KBM-7 (cell line): ENCODE data around the gene EBI3.
"Not testable (repeated sequence)": the region's sequence is repeated elsewhere in the genome, so short reads cannot be mapped to it uniquely, and the experiment has no call there.

Source experiments
- DNase-seq: peaks from one replicate; pipeline ENCODE4 v3.0.0-alpha.2; 2015
- in situ Hi-C: fragments of 300-500 bp; cut with MboI; formaldehyde crosslinking; loops from 2 replicates; pipeline ENCODE4 v1.14.3; 2020; ENCODE audit warnings: low sequenced_read_pairs, low pct_unique_long_range_greater_than_20kb, mixed read lengths

The EBI3 gene

DNA sequence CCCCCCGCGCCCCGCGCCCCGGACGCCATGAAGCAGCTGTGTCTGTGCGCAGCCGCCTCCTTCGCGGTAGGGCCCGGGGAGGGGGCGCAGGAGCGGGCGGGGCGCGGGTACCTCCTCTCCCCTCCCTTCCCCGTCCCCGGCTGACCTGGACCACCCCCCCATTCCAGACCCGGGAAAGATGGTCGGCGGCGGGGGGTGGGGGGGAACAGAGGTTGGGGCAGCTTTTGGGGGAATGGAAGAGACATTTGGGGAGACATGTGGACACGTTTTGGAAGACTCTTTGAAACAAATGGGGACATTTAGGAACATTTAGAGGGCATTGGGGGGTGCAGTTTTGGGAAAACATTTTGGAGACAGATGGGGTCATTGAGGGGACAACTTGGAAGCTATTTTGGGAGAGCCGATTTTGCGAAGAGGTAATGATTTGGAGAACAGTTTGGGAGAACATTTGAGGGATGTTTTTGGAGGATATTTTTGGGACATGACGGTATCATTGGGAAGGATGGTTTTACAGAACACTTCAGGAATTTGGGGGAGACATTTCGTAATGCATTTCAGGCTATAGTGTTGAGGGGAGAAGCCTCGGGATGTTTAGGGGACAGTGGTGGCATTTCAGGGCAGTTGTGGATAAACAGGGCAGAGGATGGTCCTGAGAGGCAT is 30.7 kb upstream of the EBI3 start:
- in situ Hi-C loops, result no loop called here
- DNase-seq, result no peak

DNA sequence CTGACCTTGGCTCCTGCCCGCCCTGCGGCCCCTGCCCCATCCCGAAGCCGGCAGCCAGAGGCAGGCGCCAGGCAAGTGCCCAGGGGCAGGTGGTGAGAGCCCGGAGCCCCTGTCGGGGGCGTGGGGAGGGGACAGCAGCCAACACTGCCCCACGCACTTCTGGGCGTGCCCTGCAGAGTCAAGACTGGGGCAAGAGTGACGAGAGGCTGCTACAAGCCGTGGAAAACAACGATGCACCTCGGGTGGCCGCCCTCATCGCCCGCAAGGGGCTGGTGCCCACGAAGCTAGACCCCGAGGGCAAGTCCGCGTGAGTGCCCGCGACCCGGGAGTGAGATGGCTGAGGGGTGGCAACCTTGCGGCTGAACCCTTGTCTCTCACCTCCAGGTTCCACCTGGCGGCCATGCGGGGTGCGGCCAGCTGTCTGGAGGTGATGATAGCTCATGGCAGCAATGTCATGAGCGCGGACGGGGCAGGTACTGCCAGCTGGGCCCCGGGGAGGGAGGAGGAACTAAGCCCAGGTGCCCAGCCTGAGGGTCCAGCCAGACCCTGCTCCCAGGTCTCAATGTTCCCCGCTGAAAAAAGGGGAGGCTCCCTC is 29.5 kb upstream of the EBI3 start:
- no peak for DNase-seq
- in situ Hi-C loops, result loop anchor here (25.0 kb wide), 1 partner anchor 337 kb away; the partner anchor contains the start of gene ZFR2

DNA sequence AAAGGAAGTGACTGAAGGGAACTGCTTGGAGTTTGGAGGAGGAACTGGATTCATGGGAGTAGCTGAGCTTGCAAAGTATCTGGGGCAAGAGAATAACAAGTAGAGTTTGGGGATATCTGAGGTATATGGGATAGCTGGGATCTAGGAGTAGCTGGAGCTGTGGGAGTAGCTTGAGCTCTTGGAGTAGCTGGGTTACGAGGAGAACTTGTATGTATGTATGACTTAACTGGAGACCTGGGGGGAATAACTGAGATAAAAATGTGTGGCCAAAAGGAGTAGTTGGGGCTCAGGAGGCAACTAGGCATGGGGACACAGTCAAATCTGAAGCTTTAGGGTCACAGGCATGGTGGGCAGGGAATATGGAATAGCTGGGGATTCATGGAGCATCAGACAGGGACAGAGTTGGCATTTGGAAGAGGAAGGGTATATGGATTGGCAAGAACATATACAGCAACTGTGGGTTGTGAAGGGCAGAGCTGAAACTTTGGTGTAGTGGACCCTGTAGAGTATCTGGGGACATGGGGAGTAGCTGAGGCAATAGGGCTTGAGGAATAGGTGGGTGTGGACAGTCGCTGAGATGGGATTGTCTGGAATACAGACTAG is 28.3 kb upstream of the EBI3 start:
- DNase-seq, result no peak
- in situ Hi-C loops, result loop anchor here (25.0 kb wide), 1 partner anchor 339 kb away; the partner anchor contains the start of gene ZFR2

DNA sequence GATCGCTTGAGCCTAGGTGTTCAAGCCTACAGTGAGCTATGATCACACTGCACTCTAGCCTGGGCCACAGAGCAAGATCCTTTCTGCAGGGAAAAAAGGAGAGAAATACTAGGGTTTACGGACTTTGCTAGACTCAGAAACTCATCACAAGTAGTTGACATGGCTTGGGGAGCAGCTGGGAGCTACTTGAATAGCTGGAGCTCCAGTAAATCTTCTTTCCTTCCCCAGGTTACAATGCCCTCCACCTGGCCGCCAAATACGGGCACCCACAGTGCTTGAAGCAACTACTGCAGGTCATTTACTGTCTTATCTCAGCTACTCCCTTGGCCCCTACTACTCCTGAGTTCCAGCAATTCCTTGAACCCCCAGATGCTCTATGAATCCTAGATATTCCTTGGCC is 27.5 kb upstream of the EBI3 start:
- DNase-seq, result no peak
- in situ Hi-C loops, result loop anchor here (25.0 kb wide), 1 partner anchor 339 kb away; the partner anchor contains the start of gene ZFR2

DNA sequence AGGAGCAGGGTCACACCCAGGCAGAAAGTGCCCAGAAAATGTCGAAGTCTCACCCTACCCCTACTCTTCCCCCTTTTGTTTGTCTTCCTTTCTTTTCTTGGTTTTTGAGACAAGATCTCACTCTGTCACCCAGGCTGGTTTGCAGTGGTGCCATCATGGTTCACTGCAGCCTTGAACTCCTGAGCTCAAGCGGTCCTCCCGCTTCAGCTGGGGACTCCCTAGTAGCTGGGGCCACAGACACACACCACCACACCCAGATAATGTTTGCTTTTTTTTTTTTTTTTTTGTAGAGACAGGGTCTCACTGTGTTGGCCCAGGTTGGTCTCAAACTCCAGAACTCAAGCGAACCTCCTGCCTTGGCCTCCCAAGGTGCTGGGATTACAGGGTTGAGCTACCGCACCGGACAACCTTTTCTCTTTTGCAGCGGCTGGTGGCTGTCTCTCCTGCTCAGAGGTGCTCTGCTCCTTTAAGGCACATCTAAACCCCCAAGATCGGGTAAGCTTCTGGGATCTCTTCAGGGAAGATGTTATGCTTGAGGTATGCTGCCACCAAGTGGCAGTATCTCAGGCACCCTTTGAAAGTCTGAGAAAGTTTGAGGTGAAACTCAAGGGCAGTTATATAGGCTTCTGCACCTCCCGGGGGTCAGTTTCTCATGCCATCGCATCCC is 22.4 kb upstream of the EBI3 start:
- in situ Hi-C loops, result loop anchor here (25.0 kb wide), 1 partner anchor 345 kb away; the partner anchor contains the start of gene ZFR2
- no peak for DNase-seq

DNA sequence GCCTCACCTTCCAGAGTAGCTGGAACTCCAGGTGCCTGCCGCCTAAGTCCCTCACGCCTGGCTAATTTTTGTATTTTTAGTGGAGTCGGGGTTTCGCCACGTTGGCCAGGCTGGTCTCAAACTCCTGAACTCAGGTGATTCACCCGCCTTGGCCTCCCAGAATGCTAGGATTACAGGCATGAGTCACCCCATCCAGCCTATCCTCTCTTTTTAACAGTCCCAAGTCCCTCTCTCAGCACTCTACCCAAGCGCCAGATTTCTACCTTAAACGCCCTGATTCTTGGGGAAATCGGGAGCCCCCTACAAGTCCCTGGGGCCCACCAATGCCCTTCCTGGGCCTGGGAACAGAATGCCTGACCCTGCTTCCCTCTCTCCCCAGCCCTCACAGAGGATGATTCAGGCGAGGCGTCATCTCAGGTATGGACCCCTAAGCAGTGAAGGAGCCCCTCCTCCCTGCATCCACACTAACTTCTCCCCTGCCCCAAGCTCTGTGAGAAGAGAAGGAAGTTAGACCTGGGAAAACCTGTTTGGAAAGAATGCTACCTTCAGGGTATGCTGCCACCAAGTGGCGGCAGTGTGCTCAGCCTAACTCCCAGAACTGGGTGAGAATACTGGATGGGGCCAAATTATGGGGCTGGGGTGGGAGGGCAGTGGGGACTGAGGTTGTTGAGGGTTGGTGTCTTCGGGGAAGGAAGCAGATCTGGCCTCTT is 20.8 kb upstream of the EBI3 start:
- DNase-seq, result no peak
- in situ Hi-C loops, result loop anchor here (25.0 kb wide), 1 partner anchor 346 kb away; the partner anchor contains the start of gene ZFR2

DNA sequence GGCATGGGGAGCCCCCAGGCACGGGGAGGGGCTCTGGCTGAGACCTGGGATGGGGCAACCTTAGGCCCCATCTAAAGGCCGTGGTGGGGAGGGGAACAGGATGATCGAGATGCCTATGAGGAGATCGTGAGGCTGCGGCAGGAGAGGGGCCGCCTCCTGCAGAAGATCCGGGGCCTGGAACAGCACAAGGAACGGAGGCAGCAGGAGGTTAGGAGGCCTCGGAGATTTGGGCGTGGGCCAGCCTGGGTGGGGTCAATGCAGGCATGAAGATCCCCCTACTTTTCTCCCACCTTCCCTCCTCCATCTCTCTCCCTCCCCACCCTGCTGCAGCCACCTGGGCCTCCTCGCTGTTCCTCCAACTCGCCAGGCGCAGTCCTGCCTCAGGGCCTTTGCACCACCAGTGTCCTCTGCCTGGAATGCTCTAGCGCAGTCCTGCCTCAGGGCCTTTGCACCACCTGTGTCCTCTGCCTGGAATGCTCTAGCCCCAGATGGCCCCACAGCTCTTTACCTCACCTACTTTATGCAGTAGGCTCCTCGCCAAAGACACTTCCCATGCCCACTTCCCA is 19.1 kb upstream of the EBI3 start:
- in situ Hi-C loops, result loop anchor here (25.0 kb wide), 1 partner anchor 348 kb away; the partner anchor contains the start of gene ZFR2
- DNase-seq, result no peak

DNA sequence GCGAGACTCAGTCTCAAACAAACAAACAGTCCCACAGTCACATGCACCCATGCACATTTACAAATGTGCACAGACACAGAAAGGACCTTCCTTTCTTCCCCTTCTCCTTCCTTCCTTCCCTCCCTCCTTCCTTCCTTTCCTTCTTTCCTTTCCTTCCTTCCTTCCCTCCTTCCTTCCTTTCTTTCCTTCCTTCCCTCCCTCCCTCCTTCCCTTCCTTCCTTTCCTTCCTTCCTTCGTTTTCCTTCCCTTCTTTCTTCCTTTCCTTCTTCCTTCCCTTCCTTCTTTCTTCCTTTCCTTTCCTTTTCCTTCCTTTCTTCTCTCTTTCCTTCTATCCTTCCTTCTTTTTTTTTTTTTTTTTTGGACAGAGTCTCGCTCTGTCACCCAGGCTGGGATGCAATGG is 16.2 kb upstream of the EBI3 start:
- in situ Hi-C loops, result loop anchor here (25.0 kb wide), 1 partner anchor 351 kb away; the partner anchor contains the start of gene ZFR2
- DNase-seq, result no peak

DNA sequence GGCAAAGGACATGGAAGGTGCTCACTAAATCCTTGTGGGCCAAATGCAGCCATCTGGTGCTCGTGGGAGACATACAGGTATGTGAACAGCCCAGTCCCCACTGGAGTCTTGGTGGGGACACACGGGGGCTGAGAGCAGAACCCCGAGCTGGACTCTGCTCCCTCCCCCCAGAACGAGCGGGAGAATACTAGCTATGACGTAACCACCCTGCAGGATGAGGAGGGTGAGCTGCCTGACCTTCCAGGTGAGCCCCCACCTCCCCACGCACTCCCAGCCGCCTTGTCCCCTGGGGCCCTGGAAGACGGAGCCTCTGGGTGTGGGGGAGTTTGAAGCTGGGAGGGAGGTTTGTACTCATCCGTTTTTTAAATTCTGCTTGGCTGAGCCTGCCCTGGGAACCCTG is 13.5 kb upstream of the EBI3 start:
- in situ Hi-C loops, result loop anchor here (25.0 kb wide), 1 partner anchor 354 kb away; the partner anchor contains the start of gene ZFR2
- no peak for DNase-seq

DNA sequence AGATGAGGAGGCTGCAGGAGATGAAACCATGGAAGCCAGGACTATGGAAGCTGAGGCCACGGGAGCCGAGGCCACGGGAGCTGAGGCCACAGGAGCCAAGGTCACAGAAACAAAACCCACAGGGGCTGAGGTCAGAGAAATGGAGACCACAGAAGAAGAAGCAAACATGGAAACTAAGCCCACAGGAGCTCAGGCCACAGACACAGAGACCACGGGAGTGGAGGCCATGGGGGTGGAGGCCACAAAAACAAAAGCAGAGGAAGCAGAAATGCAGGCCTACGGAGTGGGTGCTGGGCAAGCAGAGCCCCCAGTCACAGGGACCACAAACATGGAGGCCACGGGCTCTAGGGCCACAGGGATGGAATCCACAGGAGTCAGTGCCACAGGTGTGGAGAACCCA is 12.5 kb upstream of the EBI3 start:
- DNase-seq, result no peak
- in situ Hi-C loops, result loop anchor here (25.0 kb wide), 1 partner anchor 355 kb away; the partner anchor contains the start of gene ZFR2

DNA sequence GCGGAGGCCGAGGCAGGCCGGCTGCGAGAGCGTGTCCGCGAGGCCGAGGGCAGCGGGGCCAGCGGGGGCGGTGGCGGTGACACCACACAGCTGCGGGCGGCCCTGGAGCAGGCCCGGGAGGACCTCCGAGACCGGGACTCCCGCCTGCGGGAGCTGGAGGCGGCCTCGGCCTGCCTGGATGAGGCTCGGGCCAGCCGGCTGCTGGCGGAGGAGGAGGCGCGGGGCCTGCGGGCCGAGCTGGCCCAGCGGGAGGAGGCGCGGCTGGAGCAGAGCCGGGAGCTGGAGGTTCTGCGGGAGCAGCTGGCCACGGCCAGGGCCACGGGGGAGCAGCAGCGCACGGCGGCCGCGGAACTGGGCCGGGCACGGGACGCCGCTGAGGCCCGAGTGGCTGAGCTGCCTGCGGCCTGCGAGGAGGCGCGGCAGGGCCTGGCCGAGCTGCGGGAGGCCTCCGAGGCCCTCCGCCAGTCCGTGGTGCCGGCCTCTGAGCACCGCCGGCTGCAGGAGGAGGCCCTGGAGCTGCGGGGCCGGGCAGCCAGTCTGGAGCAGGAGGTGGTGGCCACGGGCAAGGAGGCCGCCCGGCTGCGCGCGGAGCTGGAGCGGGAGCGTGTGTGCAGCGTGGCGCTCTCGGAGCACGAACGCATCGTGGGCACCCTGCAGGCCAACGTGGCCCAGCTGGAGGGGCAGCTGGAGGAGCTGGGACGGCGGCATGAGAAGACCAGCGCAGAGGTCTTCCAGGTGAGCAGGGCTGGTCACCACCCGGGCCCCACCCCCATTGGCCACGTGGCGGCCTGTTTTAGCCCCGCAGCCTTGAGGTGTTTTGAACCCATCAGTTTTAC is 11.7 kb upstream of the EBI3 start:
- no peak for DNase-seq
- in situ Hi-C loops, result loop anchor here (25.0 kb wide), 1 partner anchor 355 kb away; the partner anchor contains the start of gene ZFR2

DNA sequence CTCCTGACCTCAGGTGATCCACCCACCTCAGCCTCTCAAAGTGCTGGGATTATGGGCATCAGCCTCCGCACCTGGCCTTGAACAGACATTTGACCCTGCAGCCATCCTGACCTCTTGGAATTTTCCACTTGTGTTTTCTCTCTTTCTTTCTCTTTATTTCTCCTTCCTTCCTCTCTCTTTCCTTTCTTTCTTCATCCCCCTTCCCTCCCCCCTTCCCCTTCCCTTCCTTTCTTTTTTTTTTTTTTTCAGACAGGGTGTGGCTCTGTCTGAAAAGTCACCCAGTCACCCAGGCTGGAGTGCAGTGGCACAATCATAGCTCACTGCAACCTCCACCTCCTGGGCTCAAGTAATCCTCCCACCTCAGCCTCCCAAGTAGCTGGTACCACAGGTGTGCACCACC is 10.8 kb upstream of the EBI3 start:
- not testable (repeated sequence) for DNase-seq
- in situ Hi-C loops, result loop anchor here (25.0 kb wide), 1 partner anchor 356 kb away; the partner anchor contains the start of gene ZFR2

DNA sequence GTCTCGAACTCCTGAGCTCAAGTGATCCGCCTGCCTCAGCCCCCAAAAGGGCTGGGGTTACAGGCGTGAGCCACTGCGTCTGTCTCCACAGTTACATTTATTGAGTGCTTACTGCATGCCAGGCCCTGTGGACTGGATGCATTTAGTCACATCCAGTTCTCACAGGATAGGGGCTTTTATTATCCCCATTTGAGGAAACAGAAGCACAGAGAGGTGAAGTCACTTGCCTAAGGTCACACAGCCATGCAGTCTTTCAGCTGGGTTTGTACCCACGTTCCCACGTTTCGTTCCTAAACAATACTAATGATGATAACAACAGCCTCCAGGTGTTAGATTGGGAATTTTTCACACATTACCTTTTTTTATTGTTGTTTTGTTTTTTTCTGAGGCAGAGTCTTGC is 9.1 kb upstream of the EBI3 start:
- in situ Hi-C loops, result loop anchor here (25.0 kb wide), 1 partner anchor 358 kb away; the partner anchor contains the start of gene ZFR2
- no peak for DNase-seq

DNA sequence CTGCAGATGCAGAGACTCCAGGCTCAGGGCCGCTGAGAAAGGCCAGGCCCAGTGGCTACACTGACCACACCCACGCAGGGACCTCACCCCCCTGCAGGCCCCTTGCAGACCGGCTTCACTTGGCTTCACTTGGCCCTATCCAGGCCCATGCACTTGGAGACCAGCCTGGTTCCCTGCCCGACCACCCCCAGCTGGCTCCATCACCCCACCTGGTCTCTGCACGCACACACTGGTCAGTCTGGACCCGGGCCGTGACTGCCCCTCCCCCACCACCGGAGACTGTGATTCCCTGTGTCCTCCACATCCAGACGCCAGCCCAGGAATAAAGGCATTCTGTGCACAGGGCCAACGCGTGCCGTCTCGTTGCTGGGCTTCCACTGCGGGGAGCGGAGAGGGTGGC is 4.9 kb upstream of the EBI3 start:
- in situ Hi-C loops, result loop anchor here (25.0 kb wide), 1 partner anchor 362 kb away; the partner anchor contains the start of gene ZFR2
- no peak for DNase-seq

DNA sequence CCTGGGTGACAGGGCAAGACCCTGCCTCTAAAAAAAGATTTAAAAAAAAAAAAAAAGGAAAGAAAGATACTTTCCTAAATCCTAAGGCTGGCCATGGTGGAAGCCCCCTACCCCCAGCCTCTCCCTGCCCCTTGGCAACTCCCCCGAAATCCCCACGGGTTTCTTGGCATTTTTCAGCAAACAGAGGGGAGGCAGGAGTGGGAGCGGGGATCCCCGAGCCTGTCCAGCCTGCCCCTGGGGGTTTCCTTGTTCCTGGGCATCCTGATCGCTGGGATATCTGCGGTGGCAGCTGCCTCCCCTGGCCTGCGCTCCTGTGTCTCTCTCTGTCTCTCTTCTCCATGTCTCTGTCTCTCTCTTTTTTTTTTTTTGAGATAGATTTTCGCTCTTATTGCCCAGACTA is 3.4 kb upstream of the EBI3 start:
- in situ Hi-C loops, result no loop called here
- no peak for DNase-seq

DNA sequence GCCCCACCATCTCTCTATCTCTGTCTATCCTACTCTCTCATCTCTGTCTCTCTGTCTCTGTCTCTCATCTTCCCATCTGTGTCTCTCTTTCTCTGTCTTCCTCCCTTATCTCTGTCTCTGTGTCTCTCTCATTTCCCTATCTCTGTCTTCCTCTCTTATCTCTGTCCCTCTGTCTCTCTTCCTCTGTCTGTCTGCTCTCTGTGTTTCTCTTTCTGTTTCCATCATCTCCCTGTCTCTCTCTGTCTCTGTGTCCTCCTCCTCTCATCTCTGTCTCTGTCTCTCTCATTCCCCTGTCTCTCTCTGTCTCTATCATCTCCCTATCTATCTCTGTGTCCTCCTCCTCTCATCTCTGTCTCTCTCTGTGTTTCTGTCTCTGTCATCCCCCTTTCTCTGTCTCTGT is 1.6 kb upstream of the EBI3 start:
- in situ Hi-C loops, result no loop called here
- DNase-seq, result no peak

DNA sequence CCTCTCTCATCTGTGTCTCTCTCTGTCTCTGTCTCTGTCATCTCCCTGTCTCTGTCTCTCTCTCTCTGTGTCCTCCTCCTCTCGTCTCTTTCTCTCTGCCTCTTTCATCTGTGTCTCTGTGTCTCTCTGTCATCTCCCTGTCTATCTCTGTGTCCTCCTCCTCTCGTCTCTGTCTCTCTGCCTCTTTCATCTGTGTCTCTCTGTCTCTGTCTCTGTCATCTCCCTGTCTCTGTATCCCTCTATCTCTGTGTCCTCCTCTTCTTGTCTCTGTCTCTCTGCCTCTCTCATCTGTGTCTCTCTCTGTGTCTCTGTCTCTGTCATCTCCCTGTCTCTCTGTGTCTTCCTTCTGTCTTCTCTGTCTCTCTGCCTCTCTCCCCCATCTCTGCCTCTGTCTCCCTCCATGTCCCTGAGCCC is 551 bp upstream of the EBI3 start:
- DNase-seq, result no peak
- in situ Hi-C loops, result no loop called here

DNA sequence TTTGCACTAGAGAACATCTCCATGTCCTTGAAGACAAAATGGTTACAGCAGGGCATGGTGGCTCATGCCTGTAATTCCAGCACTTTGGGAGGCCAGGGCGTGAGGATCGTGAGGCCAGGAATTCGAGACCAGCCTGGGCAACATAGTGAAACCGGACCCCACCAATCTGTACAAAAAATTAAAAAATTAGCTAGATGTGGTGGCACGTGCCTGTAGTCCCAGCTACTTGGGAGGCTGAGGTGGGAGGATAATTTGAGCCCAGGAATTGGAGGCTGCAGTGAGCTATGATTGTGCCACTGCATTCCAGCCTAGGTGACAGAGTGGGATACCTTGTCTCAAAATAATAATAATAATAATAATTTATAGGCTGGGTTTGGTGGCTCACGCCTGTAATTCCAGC is 914 bp downstream of the EBI3 start:
- DNase-seq, in situ Hi-C loops: not testable (repeated sequence)
